KMS-11 (cell line): Measurements from ENCODE around the gene DHRS9.

Experiments
- H2AFZ ChIP-seq: fragments of 200-600 bp; sonication (generic); 2 replicates; pipeline ENCODE4 v1.6.1; 2016; ENCODE audit warnings: antibody characterized with exemption, mixed run types, low read depth
- H3K27ac ChIP-seq: fragments of 200-600 bp; sonication (generic); 2 replicates; pipeline ENCODE4 v1.6.1; 2016; ENCODE audit warnings: mild to moderate bottlenecking, mixed run types
- H3K27me3 ChIP-seq: fragments of 200-600 bp; sonication (generic); 2 replicates; pipeline ENCODE4 v1.6.1; 2017; ENCODE audit warnings: mild to moderate bottlenecking, low read depth, mixed run types, moderate library complexity; ENCODE audit not compliant: insufficient read depth
- H3K36me3 ChIP-seq: fragments of 200-600 bp; sonication (generic); 2 replicates; pipeline ENCODE4 v1.6.1; 2017; ENCODE audit warnings: mild to moderate bottlenecking, mixed run types; ENCODE audit not compliant: insufficient read depth
- H3K4me1 ChIP-seq: fragments of 200-600 bp; sonication (generic); 2 replicates; pipeline ENCODE4 v1.6.1; 2016; ENCODE audit warnings: mild to moderate bottlenecking, low read depth, mixed run types; ENCODE audit not compliant: poor library complexity, severe bottlenecking
- H3K4me2 ChIP-seq: fragments of 200-600 bp; sonication (generic); 2 replicates; pipeline ENCODE4 v1.7.0; 2016; ENCODE audit warnings: mild to moderate bottlenecking, mixed run types
- H3K4me3 ChIP-seq: fragments of 200-600 bp; sonication (generic); IDR thresholded peaks from 2 replicates; pipeline ENCODE4 v1.6.1; 2017; ENCODE audit warnings: low read depth, low read length, mixed read lengths; ENCODE audit not compliant: insufficient read depth
- H3K79me2 ChIP-seq: fragments of 200-600 bp; sonication (generic); 2 replicates; pipeline ENCODE4 v1.6.1; 2016; ENCODE audit warnings: low read depth, mixed run types; ENCODE audit not compliant: insufficient read depth
- H3K9ac ChIP-seq: fragments of 200-600 bp; sonication (generic); 2 replicates; pipeline ENCODE4 v1.6.1; 2016; ENCODE audit warnings: mild to moderate bottlenecking, mixed run types
- H4K20me1 ChIP-seq: fragments of 200-600 bp; sonication (generic); 2 replicates; pipeline ENCODE4 v1.6.1; 2016; ENCODE audit warnings: mild to moderate bottlenecking, mixed run types; ENCODE audit not compliant: insufficient read depth
- TF ChIP-seq, protein P1 (sequence below): fragments of 200-600 bp; sonication (generic); conservative IDR thresholded peaks from 2 replicates; pipeline ENCODE4 v1.6.1; 2017; ENCODE audit warnings: low read depth, mild to moderate bottlenecking, antibody characterized with exemption, low read length, moderate library complexity, mixed read lengths

DHRS9 gene

DNA sequence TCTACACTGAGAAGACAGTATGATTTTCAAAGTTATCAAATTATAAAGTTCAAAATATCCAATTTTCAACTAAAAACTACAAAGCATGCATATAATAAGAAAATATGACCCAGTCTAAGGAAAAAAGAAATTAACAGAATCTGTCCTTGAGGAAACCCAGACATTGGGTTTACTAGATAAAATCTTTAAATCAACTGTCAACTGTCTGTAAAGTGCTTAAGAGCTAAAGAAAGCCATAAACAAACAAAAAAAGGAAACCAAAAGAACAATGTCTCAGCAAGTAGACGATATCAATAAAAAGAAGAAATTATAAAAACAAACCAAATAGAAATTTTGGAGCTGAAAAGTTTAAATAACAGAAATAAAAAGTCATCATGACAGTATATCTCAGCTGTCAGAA is 27.8 kb upstream of the DHRS9 start:
- Histone ChIP-seq H3K27me3 (no peaks in the 10 kb centered on the region), H3K4me1 (no peaks in the 10 kb centered on the region), H4K20me1 (no peaks in the 10 kb centered on the region), H3K27ac (no peak overlapping the region), H3K4me2 (no peak overlapping the region), H3K79me2 (no peaks in the 10 kb centered on the region), H3K9ac (no peak overlapping the region), H3K36me3 (no peaks in the 10 kb centered on the region), H3K4me3 (no peak overlapping the region), H2AFZ (no peak overlapping the region)
- TF ChIP-seq, protein P1, sequence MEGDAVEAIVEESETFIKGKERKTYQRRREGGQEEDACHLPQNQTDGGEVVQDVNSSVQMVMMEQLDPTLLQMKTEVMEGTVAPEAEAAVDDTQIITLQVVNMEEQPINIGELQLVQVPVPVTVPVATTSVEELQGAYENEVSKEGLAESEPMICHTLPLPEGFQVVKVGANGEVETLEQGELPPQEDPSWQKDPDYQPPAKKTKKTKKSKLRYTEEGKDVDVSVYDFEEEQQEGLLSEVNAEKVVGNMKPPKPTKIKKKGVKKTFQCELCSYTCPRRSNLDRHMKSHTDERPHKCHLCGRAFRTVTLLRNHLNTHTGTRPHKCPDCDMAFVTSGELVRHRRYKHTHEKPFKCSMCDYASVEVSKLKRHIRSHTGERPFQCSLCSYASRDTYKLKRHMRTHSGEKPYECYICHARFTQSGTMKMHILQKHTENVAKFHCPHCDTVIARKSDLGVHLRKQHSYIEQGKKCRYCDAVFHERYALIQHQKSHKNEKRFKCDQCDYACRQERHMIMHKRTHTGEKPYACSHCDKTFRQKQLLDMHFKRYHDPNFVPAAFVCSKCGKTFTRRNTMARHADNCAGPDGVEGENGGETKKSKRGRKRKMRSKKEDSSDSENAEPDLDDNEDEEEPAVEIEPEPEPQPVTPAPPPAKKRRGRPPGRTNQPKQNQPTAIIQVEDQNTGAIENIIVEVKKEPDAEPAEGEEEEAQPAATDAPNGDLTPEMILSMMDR = no peak

GRCh38 chr2:169042856-169043255 is 26.5 kb upstream of the DHRS9 start:
- no peaks in the 10 kb centered on the region for H3K4me1 ChIP-seq
- H2AFZ ChIP-seq = no peak overlapping the region
- H3K36me3 ChIP-seq = no peaks in the 10 kb centered on the region
- TF ChIP-seq, protein P1 = no peak
- H4K20me1 ChIP-seq = no peaks in the 10 kb centered on the region
- H3K27ac ChIP-seq = no peak overlapping the region
- no peaks in the 10 kb centered on the region for H3K27me3 ChIP-seq
- no peak overlapping the region for H3K4me3 ChIP-seq
- H3K9ac ChIP-seq = no peak overlapping the region
- H3K4me2 ChIP-seq = no peak overlapping the region
- no peaks in the 10 kb centered on the region for H3K79me2 ChIP-seq

- H3K27ac ChIP-seq = no peak overlapping the region
- no peak overlapping the region for H2AFZ ChIP-seq
- no peaks in the 10 kb centered on the region for H4K20me1 ChIP-seq
- no peak overlapping the region for H3K9ac ChIP-seq
- H3K4me3 ChIP-seq = no peak overlapping the region
- no peaks in the 10 kb centered on the region for H3K36me3 ChIP-seq
- no peak overlapping the region for H3K4me2 ChIP-seq
- TF ChIP-seq, protein P1 = no peak
- no peaks in the 10 kb centered on the region for H3K27me3 ChIP-seq
- no peaks in the 10 kb centered on the region for H3K79me2 ChIP-seq
- H3K4me1 ChIP-seq = no peaks in the 10 kb centered on the region
Measured at GRCh38 chr2:169046440-169047151, 22.8 kb upstream of the DHRS9 start.

DNA sequence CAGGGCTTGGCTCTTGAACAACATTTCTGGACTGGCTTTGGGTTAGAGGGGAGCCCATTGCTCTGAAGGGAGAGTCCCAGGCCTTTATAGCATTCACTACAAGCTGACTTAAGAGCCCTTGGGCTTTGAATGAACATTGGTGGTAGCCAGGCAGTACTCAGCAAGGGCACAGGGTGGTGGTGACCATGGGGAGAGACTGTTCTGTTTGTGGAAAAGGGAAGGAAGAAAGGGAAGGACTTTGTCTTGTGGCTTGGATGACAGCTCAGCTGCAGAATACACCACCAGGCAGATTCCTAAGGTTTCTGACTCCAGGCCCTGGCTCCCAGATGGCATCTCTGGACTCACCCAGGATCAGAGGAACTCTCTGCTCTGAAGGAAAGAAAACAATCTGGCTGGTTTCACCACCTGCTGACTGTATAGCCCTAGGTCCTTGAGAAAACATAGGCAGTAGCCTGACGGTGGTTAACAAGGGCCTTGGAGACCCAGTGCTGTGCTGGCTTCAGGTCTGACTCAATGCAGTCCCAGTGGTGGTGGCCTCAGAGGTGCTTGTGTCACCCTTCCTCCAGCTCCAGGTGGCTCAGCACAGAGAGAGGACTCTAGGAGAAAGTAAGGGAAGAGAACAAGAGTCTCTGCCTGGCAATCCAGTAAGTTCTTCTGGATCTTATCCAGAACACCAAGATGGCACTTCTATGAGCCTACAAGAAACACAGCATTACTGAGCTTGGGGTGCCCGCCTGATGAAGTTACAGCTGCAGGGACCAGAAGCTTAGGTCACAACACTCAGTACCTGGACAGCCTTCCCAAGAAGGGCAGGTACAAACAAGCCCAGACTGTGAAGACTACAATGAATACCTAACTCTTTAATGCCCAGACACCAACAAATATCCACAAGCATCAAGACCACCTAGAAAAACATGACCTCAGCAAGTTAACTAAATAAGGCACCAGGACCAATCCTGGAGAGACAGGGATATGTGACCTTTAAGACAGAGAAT is 21.8 kb upstream of the DHRS9 start:
- no peak overlapping the region for H2AFZ ChIP-seq

More for the DNA sequence above, 21.8 kb upstream of the DHRS9 start:
- Histone ChIP-seq H3K79me2 (no peaks in the 10 kb centered on the region), H3K4me3 (no peak overlapping the region), H3K9ac (no peak overlapping the region), H3K4me2 (no peak overlapping the region), H3K27ac (no peak overlapping the region), H3K4me1 (no peaks in the 10 kb centered on the region), H3K36me3 (no peaks in the 10 kb centered on the region), H3K27me3 (no peaks in the 10 kb centered on the region), H4K20me1 (no peaks in the 10 kb centered on the region)
- TF ChIP-seq, protein P1 = no peak
